ENCODE data around the gene CMYA5.
A peak's percentile ranks its signal among the peaks of the same experiment; 100 is the strongest.
"Not testable (repeated sequence)": the region's sequence is repeated elsewhere in the genome, so short reads cannot be mapped to it uniquely, and the experiment has no call there.

CMYA5 gene

GRCh38 chr5:79689541-79690466, at the start of gene CMYA5:
Gene CMYA5, plus strand, starts transcription at chr5:79689836. Its CDS starts 72 bp downstream, at chr5:79689908.
- DNase-seq (ENCODE audit: low read depth, low spot score) = peak; percentile 59

- no peak for DNase-seq (ENCODE audit: low read depth, low spot score)
These were observed 49.0 kb upstream of the CMYA5 start for GRCh38 chr5:79640571-79641055.

GRCh38 chr5:79641414-79641813, 48.2 kb upstream of the CMYA5 start:
- no peak for DNase-seq (ENCODE audit: low read depth, low spot score)

GRCh38 chr5:79642210-79642609, 47.4 kb upstream of the CMYA5 start:
- DNase-seq (ENCODE audit: low read depth, low spot score) = no peak

GRCh38 chr5:79653843-79654242, 35.8 kb upstream of the CMYA5 start:
- no peak for DNase-seq (ENCODE audit: low read depth, low spot score)

- no peak for DNase-seq (ENCODE audit: low read depth, low spot score)
These were observed 26.4 kb upstream of the CMYA5 start for GRCh38 chr5:79663212-79663611.

- no peak for DNase-seq (ENCODE audit: low read depth, low spot score)
These were observed 22.9 kb upstream of the CMYA5 start for GRCh38 chr5:79666758-79667157.

- no peak for DNase-seq (ENCODE audit: low read depth, low spot score)
These were observed 17.2 kb upstream of the CMYA5 start for GRCh38 chr5:79672392-79672791.

- DNase-seq (ENCODE audit: low read depth, low spot score) = not testable (repeated sequence)
These were observed 13.3 kb upstream of the CMYA5 start for GRCh38 chr5:79676354-79676753.

- DNase-seq (ENCODE audit: low read depth, low spot score) = not testable (repeated sequence)
These were observed 7.5 kb upstream of the CMYA5 start for GRCh38 chr5:79682102-79682501.

GRCh38 chr5:79684782-79685181, 4.9 kb upstream of the CMYA5 start:
- no peak for DNase-seq (ENCODE audit: low read depth, low spot score)

- DNase-seq (ENCODE audit: low read depth, low spot score) = no peak
These were observed 4.0 kb upstream of the CMYA5 start for GRCh38 chr5:79685627-79686026.

GRCh38 chr5:79686799-79687198, 2.8 kb upstream of the CMYA5 start:
- DNase-seq (ENCODE audit: low read depth, low spot score) = no peak

GRCh38 chr5:79687889-79688288, 1.7 kb upstream of the CMYA5 start:
- DNase-seq (ENCODE audit: low read depth, low spot score) = peak; percentile 29

- DNase-seq (ENCODE audit: low read depth, low spot score) = no peak
These were observed 1.4 kb downstream of the CMYA5 start for GRCh38 chr5:79691007-79691406.

- no peak for DNase-seq (ENCODE audit: low read depth, low spot score)
These were observed 3.0 kb downstream of the CMYA5 start for GRCh38 chr5:79692596-79692995.

GRCh38 chr5:79694183-79694582, 4.5 kb downstream of the CMYA5 start:
- no peak for DNase-seq (ENCODE audit: low read depth, low spot score)

GRCh38 chr5:79694652-79695051, 5.0 kb downstream of the CMYA5 start:
- peak; percentile 13 for DNase-seq (ENCODE audit: low read depth, low spot score)

GRCh38 chr5:79695526-79695925, 5.9 kb downstream of the CMYA5 start:
- DNase-seq (ENCODE audit: low read depth, low spot score) = no peak

- no peak for DNase-seq (ENCODE audit: low read depth, low spot score)
These were observed 7.9 kb downstream of the CMYA5 start for GRCh38 chr5:79697222-79698170.

GRCh38 chr5:79699763-79700400, 10.2 kb downstream of the CMYA5 start:
- peak; percentile 35 for DNase-seq (ENCODE audit: low read depth, low spot score)
